HT-29 (cell line): ENCODE results near the gene FBXW7. TPM values are rescaled to one million over a fixed set of nuclear protein-coding genes. Genes with fewer than 3 reads are reported as not detected.
"Not testable (repeated sequence)": the region's sequence is repeated elsewhere in the genome, so short reads cannot be mapped to it uniquely, and the experiment has no call there.

ENCODE experiments used
- DNase-seq: peaks from one replicate; pipeline ENCODE4 v3.0.0-alpha.2; 2015; ENCODE audit warnings: low spot score
- total RNA-seq: library from RNA; depleted of rRNA; stranded (reverse); fragments of >200 nt; shearing (Covaris generic); gene quantifications from 2 replicates; pipeline ENCODE4 v1.2.3, GENCODE V29; 2014; rRNA removed

Gene FBXW7
- total RNA-seq, result 20.4 and 26.4 TPM in 2 replicates

GRCh38 chr4:152535903-152536544 is at the start of gene FBXW7:
TSS of gene FBXW7 (minus strand) at chr4:152536092. CDS start at chr4:152411803, 124,289 bp downstream.
- DNase-seq, result peak; percentile 98

GRCh38 chr4:152585023-152585441 is 49.1 kb upstream of the FBXW7 start:
- no peak for DNase-seq

GRCh38 chr4:152581536-152582160 is 45.8 kb upstream of the FBXW7 start:
- no peak for DNase-seq

GRCh38 chr4:152579916-152580315 is 44.0 kb upstream of the FBXW7 start:
- no peak for DNase-seq

GRCh38 chr4:152579107-152579764 is 43.3 kb upstream of the FBXW7 start:
- no peak for DNase-seq

GRCh38 chr4:152578670-152579069 is 42.8 kb upstream of the FBXW7 start:
- DNase-seq, result no peak

GRCh38 chr4:152577708-152578396 is 42.0 kb upstream of the FBXW7 start:
- no peak for DNase-seq

GRCh38 chr4:152575533-152575932 is 39.6 kb upstream of the FBXW7 start:
- no peak for DNase-seq

GRCh38 chr4:152573861-152574260 is 38.0 kb upstream of the FBXW7 start:
- no peak for DNase-seq

- peak; percentile 65 for DNase-seq
Measured at GRCh38 chr4:152572417-152573086, 36.7 kb upstream of the FBXW7 start.

- DNase-seq, result no peak
Measured at GRCh38 chr4:152571770-152572169, 35.9 kb upstream of the FBXW7 start.

GRCh38 chr4:152571296-152571695 is 35.4 kb upstream of the FBXW7 start:
- DNase-seq, result no peak

- no peak for DNase-seq
Measured at GRCh38 chr4:152565333-152565732, 29.4 kb upstream of the FBXW7 start.

GRCh38 chr4:152564336-152564735 is 28.4 kb upstream of the FBXW7 start:
- no peak for DNase-seq

GRCh38 chr4:152563209-152563608 is 27.3 kb upstream of the FBXW7 start:
- no peak for DNase-seq

GRCh38 chr4:152559641-152560040 is 23.7 kb upstream of the FBXW7 start:
- DNase-seq, result no peak

- DNase-seq, result no peak
Measured at GRCh38 chr4:152558396-152558795, 22.5 kb upstream of the FBXW7 start.

GRCh38 chr4:152556834-152557233 is 20.9 kb upstream of the FBXW7 start:
- no peak for DNase-seq

GRCh38 chr4:152556283-152556682 is 20.4 kb upstream of the FBXW7 start:
- no peak for DNase-seq

GRCh38 chr4:152554742-152555141 is 18.9 kb upstream of the FBXW7 start:
- no peak for DNase-seq

- not testable (repeated sequence) for DNase-seq
Measured at GRCh38 chr4:152550687-152551086, 14.8 kb upstream of the FBXW7 start.

GRCh38 chr4:152545088-152545487 is 9.2 kb upstream of the FBXW7 start:
- no peak for DNase-seq
